Measurements from ENCODE around the gene LPCAT1.

- TF ChIP-seq ZNF274 (IDR thresholded peaks at IDR 0.05; ENCODE audit: low read depth, low read length) (no peak), SUZ12 (IDR thresholded peaks at IDR 0.05; ENCODE audit: extremely low read depth, insufficient read depth, insufficient read length) (no peak), YY1 (IDR thresholded peaks at IDR 0.05; ENCODE audit: insufficient read depth, insufficient read length) (no peak)
These were observed 23.2 kb downstream of the LPCAT1 start for GRCh38 chr5:1500411-1501091.
